SK-N-SH treated with all-trans-retinoic acid at 6 μM for 48 hours (cell line): ENCODE results near the gene PIBF1.

Source experiments
- BACH2 ChIP-seq: fragments of 250-450 bp; sonication (Bioruptor Pico); IDR thresholded peaks from 2 replicates; pipeline ENCODE4 v1.9.0; 2021; ENCODE audit warnings: mild to moderate bottlenecking, borderline replicate concordance
- GLIS3 ChIP-seq: fragments of 250-450 bp; sonication (Bioruptor Pico); IDR thresholded peaks from 2 replicates; pipeline ENCODE4 v1.5.0; 2020; ENCODE audit warnings: mild to moderate bottlenecking, moderate library complexity
- ZNF565 ChIP-seq: fragments of 450-650 bp; formaldehyde crosslinking; conservative IDR thresholded peaks from 2 replicates; pipeline ENCODE4 v1.5.0; 2020; ENCODE audit warnings: low read depth, mild to moderate bottlenecking, moderate library complexity
- ZNF70 ChIP-seq: fragments of 450-650 bp; formaldehyde crosslinking; IDR thresholded peaks from 2 replicates; pipeline ENCODE4 v1.5.0; 2020; ENCODE audit warnings: mild to moderate bottlenecking, moderate library complexity

DNA sequence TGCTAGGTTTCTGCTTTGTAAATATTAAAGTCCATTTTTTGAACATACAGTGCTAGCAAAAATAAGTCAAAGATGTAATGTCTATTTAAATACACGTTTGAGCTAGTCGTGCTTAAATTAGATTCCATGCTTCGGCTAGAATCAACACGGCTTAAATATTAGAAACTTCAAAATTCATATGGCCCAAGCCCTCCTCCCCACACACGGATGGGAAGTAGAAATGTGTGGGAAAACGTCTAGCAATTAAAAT is 276.1 kb downstream of the PIBF1 start:
- TF ChIP-seq BACH2: no peak
- TF ChIP-seq ZNF565: no peak
- TF ChIP-seq ZNF70: no peak
- TF ChIP-seq GLIS3 (CRISPR knock-in tag): no peak
